GM20000 (cell line): ENCODE measurements around the gene CYP1A2.

Experiments
- DNase-seq: peaks from one replicate; pipeline ENCODE4 v3.0.0; 2012; ENCODE audit warnings: low spot score
- CTCF ChIP-seq: IDR thresholded peaks from 2 replicates; pipeline ENCODE4 v1.5.1; 2012; ENCODE audit warnings: mild to moderate bottlenecking, control low read depth; ENCODE audit errors: extremely low read depth, missing control alignments

Gene CYP1A2

GRCh38 chr15:74770211-74770903, 21.7 kb downstream of the CYP1A2 start:
- no peak for TF ChIP-seq CTCF

GRCh38 chr15:74773329-74773728, 24.7 kb downstream of the CYP1A2 start:
- no peak for DNase-seq
- TF ChIP-seq CTCF, result no peak

More at GRCh38 chr15:74770211-74770903, 21.7 kb downstream of the CYP1A2 start:
- no peak for DNase-seq

- no peak for TF ChIP-seq CTCF
- no peak for DNase-seq
These were observed 25.1 kb downstream of the CYP1A2 start for GRCh38 chr15:74773731-74774252.

- TF ChIP-seq CTCF, result no peak
- no peak for DNase-seq
These were observed 26.5 kb downstream of the CYP1A2 start for GRCh38 chr15:74775132-74775562.

GRCh38 chr15:74775894-74776293, 27.2 kb downstream of the CYP1A2 start:
- no peak for DNase-seq
- TF ChIP-seq CTCF, result no peak

GRCh38 chr15:74776821-74777768, 28.4 kb downstream of the CYP1A2 start:
- peak; percentile 86 for DNase-seq
- no peak for TF ChIP-seq CTCF
